Stimulated activated CD4-positive, alpha-beta T cell treated with anti-CD3 and anti-CD28 coated beads, Interleukin-1b, Interleukin-23, amount 100 ng/mL, for 24 hours (primary cell): ENCODE results near the gene TMEM43.
"Not testable (repeated sequence)": the region's sequence is repeated elsewhere in the genome, so short reads cannot be mapped to it uniquely, and the experiment has no call there.

Source experiments
- DNase-seq, 4 experiments: peaks; one replicate each; pipeline ENCODE4 v3.0.0-alpha.2; 2020; ENCODE audit warnings: low read depth in 4 of 4, low spot score in 1 of 4

Gene TMEM43

DNA sequence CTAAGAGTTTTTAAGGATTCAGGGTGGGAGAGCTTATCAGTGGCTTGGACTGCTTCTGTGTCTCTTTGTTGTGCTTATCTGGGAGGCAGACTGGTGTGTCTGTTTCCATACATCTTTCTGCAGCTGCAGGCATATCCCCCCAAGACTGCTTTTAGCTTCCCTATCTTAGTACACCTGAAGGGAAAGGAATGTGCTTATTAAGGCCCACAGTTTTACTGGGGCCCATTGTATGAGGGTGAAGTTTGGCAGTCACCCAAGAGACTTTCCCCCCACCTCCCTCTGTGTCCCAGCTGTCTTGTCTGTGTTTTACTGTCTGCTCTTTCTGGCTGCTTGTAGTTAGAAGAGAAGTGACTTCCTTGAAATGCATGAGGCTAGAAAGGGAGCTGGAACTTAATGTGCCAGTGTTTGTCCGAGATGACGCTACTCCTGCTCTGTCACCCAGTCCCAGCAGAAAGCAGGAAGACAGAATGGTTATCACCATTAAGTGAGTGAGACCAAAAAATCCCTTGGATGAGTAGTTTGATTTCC lies 3.9 kb upstream of the TMEM43 start:
- not testable (repeated sequence) for DNase-seq

DNA sequence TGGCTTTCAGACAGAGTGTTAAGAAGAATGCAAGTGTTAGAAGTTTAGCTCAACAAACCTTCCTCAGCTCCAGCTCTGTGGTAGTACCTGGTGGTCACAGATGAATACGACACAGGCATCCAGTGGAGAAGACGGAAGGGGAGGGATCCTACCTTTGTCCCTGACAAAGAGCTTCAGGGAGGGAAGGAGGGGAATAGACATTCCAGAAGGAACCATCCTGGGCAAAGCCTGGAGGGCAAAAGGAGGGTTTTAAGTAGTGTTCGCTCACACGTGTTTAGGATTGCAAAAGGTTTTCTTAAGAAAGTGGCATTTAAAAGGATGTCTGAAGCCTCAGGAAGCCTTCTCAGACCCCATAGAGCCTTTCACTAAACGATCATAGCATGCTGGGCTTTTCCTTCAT lies 3.0 kb upstream of the TMEM43 start:
- DNase-seq = no peak

DNA sequence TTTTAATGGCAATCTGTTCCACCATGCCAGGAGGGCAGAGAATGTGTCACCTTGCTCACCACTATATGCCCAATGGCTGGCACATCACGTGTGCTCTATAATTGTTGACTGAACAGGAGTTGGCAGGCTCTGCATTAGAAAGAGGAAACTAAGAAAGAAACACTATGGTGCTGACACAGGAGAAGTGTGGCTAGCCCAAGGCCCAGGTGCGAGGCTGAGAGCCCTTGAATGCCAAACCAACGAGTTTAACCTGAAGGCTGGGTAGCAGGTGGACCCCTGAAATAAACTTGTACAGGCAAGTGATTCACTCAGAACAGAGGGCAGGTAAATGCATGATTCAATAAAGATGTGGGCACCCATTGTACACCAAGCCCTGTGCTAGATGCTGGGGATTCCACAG lies 2.6 kb upstream of the TMEM43 start:
- no peak for DNase-seq

DNA sequence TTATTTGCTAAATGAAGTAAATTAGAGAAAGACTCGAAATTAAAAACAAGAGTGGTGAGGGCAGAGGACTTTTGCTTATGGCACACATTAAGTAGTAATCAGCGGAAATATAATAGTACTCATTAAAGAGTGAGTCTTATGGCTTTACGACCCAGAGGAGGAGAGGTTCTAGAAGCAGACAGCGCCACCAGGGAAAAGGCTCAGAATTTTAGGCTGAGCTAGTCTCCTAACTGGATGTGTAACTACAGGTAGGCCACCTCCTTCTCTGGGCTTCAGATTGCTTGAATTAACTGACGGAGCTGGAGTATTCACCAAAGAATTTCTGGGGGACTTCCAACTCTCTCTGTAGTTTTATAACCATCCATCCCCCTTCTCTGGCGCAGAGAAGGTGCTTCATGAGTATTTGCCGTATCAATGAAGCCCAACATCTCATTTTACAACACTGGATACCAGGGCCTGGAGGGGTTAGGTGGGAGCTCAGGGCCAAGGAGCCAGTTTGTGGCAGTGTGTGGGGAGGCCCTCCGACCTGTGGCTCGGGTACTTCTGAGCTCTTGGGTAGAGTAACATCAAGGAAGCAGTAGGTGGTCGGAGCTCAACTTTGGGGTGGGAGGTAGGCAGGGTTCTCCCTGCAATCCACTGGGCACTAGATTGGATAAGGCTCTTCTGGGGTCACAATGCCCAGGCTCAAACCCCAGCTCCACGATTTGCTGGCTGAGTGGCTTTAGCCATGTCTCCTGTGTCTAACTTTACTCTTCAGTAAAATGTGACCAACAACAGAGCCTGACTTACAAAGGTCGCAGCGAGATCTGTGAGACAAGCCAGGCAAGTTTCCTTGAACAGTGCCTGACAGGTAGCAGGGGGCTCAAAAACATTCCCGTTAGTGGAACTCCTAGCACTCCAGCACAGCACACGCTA lies 1.3 kb upstream of the TMEM43 start:
- no peak for DNase-seq

DNA sequence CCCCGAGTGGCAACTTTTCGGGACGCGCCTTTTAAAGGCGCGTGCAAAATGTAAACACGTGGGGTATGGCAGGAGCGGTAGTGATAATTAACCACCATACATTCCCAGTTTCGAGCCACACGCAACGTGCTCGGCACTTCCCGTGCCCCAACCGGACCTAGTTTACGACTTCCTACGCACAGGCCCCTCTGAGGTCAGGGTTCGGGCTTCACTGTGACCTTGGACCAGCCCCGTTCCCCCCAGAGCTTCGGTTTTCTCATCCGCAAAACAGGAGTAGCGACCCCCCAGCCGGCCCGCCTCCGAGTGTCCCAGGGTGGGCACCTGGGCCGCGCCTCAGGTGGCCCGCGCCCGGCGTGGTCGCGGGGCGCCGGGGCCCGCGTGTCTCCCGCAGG lies 633 bp upstream of the TMEM43 start:
- peak in 3 of 4 experiments; percentile 30 to 65 (median 59) for DNase-seq

DNA sequence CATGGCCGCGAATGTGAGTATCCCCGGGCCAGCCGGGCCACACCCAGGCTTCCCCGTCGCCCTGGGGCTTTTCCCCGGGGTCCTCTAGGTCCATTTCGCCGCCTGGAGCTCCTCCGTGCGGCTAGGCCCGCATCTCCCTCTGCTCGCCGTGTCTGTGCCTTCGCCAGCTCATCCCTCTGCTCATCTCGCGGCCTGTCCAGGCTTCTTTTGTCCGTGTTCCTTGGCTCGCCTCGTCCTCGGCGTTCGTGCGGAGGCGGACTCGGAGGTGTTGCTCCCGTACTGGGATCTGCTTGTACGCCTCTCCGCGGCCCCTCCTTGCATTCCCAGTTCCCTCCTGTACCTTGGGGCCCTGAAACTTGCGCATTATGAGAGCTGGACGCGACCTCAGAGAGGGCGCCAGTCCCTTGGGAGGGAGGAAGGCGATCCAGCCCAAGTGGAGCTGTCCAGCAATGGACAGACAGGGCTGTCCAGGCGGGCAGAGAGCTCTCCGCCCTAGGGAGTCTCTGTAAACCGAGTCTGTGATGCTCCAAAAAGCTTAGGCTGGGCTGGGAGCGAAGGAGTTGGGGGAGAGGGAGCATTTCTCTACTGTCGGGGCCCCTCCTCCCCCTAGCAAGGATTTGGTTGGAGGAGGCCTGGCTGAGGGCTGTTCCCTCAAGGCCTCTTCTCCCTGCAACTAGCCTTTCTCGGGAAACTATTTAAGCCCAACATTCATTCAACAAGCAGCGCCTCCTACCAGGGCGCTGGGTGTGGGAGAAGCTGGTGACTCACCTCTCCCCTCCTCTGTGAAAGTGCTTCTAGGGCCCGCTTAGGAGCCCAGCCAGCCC lies 553 bp downstream of the TMEM43 start:
- peak in 3 of 4 experiments; percentile 32 to 59 (median 52) for DNase-seq

DNA sequence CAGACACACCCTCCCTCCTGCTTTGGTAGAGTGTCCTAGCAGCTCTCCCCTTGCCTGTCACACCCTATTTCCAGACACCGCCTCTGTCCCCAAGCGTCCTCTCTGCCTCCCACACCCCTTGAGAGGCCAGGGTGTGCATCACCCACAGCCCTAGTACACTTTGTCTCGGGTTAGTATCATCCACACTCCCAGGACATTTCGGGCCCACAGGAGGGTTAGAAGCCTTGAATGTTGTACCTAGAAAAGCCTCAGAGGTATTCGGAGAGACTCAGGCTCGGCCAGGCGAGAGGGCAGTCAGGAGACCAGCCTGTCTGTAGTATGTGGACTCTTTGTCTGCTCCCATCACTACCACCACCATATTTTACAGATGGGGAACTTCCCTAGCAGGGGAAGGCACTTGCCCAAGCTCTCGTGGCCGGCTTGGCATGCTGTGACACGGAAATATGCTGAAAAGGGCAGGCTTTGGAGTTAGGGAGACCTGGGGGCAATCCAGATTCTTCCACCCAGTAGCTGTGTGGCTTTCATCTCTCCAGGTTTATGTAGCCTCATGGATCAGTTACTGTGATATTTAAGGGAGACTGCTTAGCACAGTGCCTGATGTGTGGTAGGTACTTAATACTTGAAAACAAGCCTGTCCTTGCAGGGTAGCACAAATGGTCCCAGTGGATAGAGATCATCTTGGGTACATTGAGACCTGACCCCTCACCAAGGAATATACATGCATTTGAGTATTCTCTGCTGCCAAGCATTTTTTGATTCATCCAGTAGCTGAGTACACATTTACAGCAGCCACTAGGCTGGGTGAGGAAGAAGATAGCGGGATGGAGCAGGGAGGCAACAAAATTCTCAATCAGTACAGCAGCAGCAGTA lies 1.4 kb downstream of the TMEM43 start:
- no peak for DNase-seq

DNA sequence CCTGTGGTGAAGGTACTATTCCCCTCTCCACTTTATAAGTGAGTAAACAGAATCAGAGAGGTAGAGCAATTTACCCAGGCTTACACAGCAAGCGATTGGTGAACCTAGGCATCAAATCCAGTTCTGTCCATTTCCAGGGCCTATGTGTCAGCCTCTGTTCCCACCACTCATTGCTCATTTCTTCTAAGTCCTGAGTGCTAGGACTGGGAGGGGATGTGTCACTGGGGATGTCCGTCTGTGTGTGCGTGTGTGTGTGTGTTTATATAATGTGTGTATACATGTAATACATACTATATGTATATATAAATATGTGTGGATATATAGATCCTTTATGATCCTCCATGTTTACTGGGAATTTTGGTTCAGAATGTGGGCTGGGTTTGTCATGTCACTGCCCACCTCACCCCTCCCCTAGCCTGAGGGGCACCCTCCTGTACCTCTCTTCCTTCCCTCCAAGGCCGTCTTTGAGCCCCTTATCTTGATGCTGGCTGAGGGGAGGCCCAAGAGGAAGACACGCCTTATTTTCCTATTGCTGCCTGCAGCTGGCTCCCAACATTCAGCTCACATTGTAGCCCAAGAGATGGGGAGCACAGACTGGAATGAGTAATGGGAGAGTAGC lies 2.1 kb downstream of the TMEM43 start:
- DNase-seq = no peak

DNA sequence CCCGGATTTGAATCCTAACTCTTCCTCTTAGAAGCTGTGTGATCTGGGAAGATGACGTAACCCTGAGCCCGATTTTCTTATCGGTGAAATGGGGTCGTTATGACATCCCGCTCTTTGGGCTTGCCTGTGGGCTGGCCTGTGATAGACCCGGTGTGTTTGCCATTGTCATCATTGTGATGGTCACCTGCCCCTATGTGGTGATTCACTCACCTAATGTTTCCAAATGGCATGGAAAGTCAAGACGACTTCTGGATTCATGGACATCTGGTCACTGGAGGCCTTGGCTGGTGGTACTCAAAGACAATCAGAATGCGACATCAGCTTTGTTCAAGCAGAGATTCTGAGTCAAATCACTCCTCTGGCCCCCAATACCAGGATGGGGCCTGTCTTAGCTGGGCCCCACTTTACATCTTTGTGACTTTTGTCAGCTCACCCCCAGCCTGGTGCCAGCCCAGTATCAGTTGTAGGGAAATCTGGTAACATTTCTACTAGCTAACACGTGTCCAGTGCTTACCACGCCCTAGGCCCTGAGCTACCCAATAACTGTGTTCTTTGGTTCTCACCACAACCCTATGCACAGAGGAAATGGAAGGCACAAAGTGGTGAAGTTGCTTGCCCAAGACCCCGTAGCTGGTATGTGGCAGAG lies 2.8 kb downstream of the TMEM43 start:
- no peak for DNase-seq

DNA sequence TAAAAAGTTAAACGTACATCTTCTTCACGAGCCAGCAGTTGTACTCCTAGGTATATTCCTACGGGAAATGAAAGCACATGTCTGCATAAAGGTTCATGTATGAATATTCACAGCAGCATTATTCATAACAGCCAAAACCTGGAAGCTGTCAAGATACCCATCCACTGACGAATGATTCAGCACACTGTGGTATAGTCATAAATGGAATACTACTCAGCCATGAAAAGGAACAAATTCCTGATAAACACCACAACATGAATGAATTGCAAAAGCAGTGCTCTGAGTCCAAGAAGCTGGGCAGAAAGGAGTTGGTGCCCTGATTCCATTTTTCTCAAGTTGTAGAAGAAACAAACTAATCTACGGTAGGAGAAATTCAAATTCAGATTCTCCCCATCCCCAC lies 3.9 kb downstream of the TMEM43 start:
- no peak for DNase-seq

DNA sequence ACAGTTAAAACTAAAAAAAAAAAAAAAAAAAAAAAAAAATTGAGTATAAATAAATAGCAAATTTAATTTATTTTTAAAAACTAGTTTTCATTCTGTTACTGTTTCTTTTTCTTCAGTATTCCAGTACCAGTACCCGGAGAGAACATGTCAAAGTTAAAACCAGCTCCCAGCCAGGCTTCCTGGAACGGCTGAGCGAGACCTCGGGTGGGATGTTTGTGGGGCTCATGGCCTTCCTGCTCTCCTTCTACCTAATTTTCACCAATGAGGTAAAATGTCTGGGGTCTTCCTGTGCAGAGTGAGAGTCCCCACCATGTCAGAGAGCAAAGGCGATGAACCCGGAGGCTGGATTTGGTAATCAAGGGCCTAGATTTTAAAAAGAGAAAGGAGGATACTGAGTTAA lies 4.4 kb downstream of the TMEM43 start:
- DNase-seq = no peak

DNA sequence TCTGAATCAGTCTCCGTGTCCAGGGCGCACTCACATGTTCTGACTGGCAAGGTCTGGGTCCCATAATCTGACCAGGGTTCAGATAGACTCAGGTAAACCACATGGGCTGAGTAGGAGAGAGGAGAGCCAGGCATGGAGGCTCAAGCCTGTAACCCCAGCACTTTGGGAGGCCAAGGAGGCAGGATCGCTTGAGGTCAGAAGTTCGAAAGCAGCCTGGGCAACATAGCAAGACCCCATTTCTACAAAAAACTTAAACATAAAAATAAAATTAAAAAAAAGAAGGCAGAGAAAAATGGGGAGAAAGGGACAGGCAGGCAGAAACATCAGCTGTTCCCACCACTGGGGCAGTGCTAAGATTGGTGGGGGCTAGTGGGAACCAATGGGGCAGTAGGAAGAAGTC lies 5.4 kb downstream of the TMEM43 start:
- DNase-seq = no peak

DNA sequence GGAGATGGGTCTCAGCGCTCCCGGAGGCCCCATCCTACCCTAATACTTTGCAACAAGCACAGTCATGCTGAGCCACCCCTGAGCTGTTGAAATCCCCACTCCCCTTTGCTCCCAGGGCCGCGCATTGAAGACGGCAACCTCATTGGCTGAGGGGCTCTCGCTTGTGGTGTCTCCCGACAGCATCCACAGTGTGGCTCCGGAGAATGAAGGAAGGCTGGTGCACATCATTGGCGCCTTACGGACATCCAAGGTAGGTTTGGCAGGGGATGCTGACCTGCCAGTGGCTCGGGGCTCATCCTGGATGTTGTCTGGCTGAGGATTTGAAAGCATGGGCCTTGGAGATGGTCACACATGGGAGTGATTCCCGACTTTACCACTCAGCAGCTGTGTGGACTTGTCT lies 5.9 kb downstream of the TMEM43 start:
- DNase-seq = no peak

DNA sequence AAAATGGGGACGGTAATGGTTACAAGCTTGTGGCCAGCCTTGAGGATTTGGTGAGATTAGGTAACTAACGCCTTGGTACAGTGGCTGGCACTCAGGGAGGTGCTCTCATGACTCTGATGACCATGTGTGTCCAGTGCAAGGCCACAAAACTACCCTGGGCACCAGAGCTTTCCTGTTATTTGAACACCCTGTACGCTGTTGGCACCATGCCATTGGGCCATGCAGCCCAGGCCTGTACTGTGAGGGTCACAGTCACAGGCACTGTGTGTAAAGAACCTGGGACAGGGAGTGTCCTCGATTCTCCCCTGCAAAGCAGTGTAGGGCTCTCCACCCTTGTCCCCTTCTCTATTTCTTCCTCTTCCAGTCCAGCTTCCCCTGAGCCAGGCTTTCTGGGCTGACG lies 6.3 kb downstream of the TMEM43 start:
- no peak for DNase-seq

DNA sequence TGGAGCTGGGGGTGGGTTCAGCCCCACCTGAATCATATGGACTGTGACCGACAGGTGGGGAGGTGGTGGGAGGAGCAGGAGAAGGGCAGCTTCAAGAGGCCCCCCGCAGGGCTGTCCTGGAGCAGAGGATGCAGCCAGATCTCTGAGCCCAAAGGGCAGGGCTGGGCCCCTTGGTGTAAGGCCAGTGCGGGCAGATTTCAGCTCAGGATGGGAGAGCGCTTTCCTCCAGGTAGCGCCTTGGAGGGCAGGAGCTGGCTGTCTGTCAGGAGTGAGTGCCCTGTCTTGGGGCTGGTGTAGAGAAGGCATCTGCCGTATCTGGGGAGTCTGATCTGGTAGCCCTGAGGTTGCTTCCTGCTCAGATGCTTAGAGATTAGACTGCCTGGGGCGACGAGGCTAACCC lies 7.3 kb downstream of the TMEM43 start:
- no peak for DNase-seq

DNA sequence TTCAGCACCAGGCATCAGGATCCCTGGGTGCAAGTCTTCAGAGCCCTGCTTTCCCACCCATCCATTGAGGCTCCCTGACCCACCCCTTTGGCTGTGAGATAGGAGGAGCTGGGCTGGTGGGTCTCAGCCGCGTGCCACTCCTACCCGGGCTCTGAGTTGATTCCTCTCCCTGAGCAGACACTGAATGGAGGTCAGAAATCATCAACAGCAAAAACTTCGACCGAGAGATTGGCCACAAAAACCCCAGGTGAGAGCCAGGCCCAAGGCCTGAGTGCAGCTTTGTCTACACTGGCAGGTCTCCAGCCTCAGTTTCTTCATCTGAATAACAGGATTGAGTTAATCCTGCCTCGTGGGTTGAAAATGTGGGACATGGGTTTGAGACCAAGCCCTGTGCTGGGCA lies 7.8 kb downstream of the TMEM43 start:
- DNase-seq = no peak

DNA sequence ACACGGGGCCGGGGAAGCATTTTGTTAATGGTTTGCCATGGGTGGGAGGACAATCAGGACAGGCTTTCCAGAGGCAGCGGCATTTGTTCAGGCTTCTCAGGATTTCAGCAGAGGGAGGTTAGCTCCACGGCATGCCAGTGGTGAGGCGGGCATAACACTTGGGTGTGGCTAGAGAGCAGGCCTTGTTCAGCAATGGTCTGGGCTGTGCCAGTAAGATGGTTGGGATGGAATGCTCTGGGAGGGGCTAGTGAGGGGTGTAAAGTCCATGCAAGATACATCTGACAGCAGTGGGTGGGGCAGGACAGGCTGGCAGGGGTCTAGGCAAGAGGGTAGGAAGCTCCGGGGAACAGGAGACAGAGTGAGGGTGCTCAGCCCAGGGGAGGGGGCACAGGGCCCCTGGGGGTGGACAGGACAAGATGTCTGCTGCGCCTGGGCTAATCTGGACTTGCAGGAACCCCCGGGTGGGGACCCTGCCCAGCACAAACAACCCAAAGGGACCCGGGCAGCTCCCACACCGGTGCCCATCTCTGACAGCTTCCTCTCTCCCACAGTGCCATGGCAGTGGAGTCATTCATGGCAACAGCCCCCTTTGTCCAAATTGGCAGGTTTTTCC lies 8.4 kb downstream of the TMEM43 start:
- no peak for DNase-seq

DNA sequence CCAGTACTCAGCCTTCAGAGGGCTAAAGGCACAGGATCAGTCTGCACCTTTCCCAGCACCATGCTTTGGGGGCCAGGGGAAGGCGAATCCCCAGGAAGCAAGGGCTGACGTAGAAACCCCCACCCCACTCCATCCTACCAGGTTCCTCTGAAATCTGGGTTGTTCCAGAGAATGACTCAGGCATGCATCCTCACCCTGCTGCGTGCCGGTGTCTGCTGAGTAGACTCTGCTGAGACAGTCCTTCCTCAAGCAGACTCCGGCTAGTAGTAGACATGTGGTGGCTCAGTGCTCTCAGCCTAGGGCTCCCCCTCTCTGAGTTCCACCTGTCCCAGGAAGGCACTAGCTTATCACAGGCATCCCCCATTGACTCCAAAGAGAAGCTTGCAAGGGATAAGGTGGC lies 9.0 kb downstream of the TMEM43 start:
- DNase-seq = no peak

DNA sequence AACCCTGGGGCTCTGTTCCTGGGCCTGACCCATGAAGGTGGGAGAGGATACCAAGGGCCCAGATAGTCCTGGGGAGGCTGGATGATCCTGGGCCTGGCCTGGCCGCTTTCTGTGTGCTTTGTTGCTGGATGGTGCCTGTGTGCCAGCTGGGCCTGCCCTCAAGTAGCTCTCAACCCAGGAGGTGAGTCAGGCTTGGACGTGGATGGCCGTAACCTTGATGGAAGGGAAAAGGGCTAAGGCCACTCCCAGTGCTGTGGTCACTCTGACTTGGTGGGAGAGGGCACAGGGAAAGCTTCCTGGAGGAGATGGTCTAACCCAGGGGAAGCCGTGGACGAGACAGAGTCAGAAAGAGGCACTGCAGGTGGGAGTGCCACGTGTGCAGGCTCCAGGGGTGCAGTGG lies 9.4 kb downstream of the TMEM43 start:
- no peak for DNase-seq

DNA sequence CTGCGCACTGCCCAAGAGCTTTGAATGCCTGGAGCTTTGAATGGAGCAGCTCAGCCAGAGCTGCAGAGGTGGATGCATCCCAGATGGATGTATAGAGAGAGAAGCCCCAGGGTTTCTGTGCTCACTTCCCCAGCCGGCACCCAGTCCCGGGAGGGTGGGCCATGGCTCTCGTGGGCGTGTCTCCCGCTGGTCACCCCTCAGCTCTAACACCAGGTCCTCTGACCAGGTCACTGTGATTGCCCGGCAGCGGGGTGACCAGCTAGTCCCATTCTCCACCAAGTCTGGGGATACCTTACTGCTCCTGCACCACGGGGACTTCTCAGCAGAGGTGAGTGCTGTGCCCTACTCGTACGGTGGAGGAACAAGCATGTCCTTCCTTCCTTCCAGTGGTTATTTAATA lies 10.7 kb downstream of the TMEM43 start:
- no peak for DNase-seq
